Stimulated activated CD4-positive, alpha-beta T cell treated with anti-CD3 and anti-CD28 coated beads, TNF-alpha, amount 100 ng/mL, for 24 hours (primary cell): ENCODE data around the gene RAB10.
"Not testable (repeated sequence)": the region's sequence is repeated elsewhere in the genome, so short reads cannot be mapped to it uniquely, and the experiment has no call there.

Experiments used
- DNase-seq, 3 experiments: peaks; one replicate each; pipeline ENCODE4 v3.0.0-alpha.2; 2020; ENCODE audit warnings: low read depth in 3 of 3

The RAB10 gene

DNA sequence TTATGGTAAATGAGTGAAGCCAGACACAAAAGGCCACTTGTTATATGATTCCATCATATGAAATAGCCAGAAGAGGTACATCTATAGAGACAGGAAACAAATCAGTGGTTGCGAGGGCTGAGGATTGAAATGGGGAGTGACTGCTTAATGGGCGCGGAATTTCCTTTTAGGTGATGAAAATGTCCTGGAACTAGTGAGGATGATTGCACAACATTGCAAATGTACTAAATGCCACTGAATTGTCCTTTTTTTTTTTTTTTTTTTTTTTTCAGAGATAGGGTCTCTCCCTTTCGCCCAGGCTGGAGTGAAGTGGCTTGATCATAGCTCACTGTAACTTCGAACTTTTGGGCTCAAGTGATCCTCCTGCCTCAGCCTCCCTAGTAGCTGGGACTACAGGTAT is 123.7 kb downstream of the RAB10 start:
- no peak for DNase-seq

DNA sequence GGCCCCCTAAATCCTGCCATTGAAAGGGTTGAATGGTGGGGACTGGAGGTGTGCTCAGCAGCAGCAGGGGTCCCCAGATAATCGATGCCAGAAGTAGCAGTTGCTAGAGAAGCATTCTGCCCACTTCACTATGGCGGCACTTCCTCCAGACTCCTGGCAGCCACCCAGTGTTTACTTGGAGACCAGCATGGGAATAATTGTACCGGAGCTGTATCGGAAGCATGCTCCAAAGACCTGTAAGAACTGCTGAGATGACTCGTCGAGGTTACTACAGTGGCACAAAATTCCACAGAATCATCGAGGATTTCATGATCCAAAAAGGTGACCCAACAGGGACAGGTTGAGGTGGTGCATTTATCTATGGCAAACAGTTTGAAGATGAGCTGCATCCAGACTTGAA is 128.0 kb downstream of the RAB10 start:
- no peak for DNase-seq

DNA sequence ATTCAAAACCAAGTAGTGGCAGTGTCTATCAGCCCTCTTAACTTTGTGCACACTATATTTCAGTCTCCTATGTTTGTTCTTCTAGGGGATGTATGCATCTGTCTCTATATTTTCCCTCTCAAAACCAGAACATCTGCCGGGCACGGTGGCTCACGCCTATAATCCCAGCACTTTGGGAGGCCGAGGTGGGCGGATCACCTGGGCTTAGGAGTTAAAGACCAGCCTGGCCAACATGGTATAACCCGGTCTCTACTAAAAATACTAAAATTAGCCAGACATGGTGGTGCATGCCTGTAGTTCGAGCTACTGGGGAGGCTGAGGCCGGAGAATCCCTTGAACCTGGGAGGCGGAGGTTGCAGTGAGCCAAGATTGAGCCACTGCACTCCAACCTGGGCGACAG is 129.1 kb downstream of the RAB10 start:
- DNase-seq: no peak

GRCh38 chr2:26164231-26164630 is 130.3 kb downstream of the RAB10 start:
- no peak for DNase-seq

- no peak for DNase-seq
Measured at GRCh38 chr2:26164641-26165211, 130.8 kb downstream of the RAB10 start.

DNA sequence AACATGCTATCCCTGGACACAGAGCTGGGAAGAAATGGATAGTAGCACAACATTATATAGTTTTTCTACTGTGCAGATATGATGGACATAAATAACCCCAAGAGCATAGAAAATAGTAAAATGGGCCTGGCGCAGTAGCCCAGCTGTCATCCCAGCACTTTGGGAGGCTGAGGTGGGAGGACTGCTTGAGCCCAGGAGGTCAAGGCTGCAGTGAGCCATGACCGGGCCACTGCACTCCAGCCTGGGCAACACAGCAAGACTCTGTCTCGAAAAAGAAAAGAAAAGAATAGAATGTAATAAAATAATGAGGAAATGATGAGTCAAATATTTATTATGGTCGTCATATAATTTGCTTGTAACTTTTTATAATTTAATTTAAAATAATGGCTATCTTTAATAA is 131.5 kb downstream of the RAB10 start:
- DNase-seq: no peak

GRCh38 chr2:26166541-26166940 is 132.7 kb downstream of the RAB10 start:
- DNase-seq: not testable (repeated sequence)

DNA sequence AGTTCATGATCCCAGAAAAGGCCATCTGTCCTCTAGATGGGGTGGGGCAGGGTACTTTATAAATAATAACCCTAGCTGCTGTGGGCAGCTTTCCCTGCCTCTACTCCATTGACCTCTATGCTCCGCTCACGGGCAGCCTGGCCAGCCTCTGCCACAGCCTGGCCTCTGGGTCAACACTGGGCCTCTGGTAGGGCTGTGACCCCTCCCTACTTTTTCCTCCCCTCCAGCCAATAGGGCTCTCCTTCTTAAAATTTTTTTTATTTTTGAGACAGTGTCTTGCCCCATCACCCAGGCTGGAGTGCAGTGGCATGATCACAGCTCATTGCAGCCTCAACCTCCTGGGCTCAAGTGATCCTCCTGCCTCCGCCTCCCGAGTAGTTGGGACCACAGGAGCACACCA is 134.9 kb downstream of the RAB10 start:
- no peak for DNase-seq

GRCh38 chr2:26169226-26169625 is 135.3 kb downstream of the RAB10 start:
- no peak for DNase-seq

GRCh38 chr2:26169681-26170414 is 136.0 kb downstream of the RAB10 start:
- no peak for DNase-seq

- no peak for DNase-seq
Measured at GRCh38 chr2:26170795-26171194, 136.9 kb downstream of the RAB10 start.

GRCh38 chr2:26172189-26172870 is 138.4 kb downstream of the RAB10 start:
- no peak for DNase-seq

GRCh38 chr2:26172871-26173775 is 139.2 kb downstream of the RAB10 start, which contains the start of gene GAREM2:
GAREM2 (plus strand) TSS chr2:26173088; CDS start chr2:26173221, 133 bp downstream.
- no peak for DNase-seq

DNA sequence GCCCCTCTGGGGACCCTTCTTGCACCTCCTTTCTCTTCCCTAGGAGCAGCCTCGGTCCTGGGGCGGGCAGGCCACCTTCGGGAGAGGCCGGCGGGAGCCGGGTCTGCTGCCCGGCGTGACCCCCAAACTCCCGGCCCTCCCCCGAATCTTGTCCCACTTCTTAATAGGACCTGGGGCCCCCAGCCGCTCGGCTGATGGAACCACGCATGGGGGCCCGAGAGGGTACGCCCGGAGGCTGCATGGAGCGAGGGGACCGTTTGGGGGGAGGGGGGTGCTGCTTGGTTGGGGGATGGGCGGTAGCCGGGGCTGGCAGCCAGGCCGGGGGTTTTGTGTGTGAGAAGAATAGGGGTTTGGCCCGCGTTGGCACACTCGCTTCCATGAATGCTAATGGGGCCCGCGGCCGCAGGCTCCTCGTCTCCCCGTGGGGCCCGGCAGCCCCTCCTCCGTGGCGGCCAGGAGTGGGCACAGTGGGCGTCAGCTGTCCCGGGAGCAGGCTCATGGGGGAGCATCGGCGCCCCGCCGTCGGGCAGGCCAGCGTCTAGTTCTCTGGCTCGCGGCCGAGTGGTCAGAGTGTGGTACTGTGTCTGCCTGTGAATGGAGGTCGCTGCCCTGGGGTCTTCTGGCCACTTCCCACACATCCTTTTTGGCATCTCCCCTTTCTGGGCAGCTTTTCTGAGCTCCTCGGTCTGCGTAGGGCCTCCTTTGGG is 140.0 kb downstream of the RAB10 start:
- no peak for DNase-seq

GRCh38 chr2:26174691-26175465 is 141.0 kb downstream of the RAB10 start:
- no peak for DNase-seq

GRCh38 chr2:26175466-26176278 is 141.8 kb downstream of the RAB10 start:
- no peak for DNase-seq

DNA sequence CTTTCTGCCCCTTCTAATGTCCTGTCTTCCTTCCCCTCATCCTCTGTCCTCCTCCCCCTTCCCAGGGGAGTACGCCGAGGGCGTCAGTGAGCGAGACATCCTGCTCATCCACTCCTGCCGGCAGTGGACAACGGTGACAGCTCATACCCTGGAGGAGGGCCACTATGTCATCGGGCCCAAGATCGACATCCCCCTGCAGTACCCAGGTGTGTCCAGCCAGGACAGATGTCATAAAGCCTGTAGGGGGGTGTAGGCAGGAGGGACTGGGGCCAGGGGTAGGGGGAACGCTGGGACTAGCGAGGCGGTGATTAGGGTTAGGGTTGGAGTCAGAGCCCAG is 142.4 kb downstream of the RAB10 start:
- no peak for DNase-seq

DNA sequence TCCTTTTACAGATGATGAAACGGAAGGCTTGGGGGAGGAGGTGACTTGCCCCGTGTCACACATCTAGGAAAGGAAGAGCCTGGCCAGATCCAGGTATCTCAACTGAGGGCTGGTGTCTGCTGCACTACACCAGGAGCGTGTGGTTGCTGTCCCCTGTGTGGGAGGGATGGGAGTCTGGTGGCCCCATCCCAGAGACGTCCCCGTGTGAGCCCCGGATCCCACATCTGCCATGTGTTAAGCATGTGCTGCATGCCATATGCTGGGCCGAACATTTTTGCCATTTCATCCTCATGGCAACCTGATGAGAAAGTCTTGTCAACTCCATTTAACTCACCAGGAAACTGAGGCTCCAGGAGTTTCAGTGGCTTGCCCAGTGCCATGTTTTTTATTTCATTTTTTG is 143.2 kb downstream of the RAB10 start:
- no peak for DNase-seq

- DNase-seq: no peak
Measured at GRCh38 chr2:26178246-26178645, 144.4 kb downstream of the RAB10 start.
